GM23338 (cell line): ENCODE results near the gene DNASE1L1. TPM values are rescaled to one million over a fixed set of nuclear protein-coding genes. Genes with fewer than 3 reads are reported as not detected.
"Not testable (repeated sequence)": the region's sequence is repeated elsewhere in the genome, so short reads cannot be mapped to it uniquely, and the experiment has no call there.

Experiments used
- ATAC-seq: fragments of 200-7000 bp; cut with Tn5 transposase; 3 replicates; pipeline ENCODE4 v1.9.1; 2020
- DNase-seq: peaks from one replicate; pipeline ENCODE4 v3.0.0-alpha.2; 2015; ENCODE audit warnings: low spot score
- H2AFZ ChIP-seq: fragments of 200-600 bp; sonication (generic); 2 replicates; pipeline ENCODE4 v1.8.0; 2016; ENCODE audit warnings: antibody characterized with exemption, mild to moderate bottlenecking, moderate library complexity
- H3F3A ChIP-seq: fragments of 200-600 bp; sonication (generic); replicated peaks from 2 replicates; pipeline ENCODE4 v1.8.0; 2017; ENCODE audit warnings: antibody characterized with exemption, mixed run types, low read depth
- H3K27ac ChIP-seq: fragments of 200-600 bp; sonication (generic); 2 replicates; pipeline ENCODE4 v1.6.1; 2016; ENCODE audit warnings: low read depth
- H3K27me3 ChIP-seq: fragments of 200-600 bp; sonication (generic); 2 replicates; pipeline ENCODE4 v1.8.0; 2016; ENCODE audit warnings: mild to moderate bottlenecking, mixed run types, moderate library complexity; ENCODE audit not compliant: insufficient read depth
- H3K36me3 ChIP-seq: fragments of 200-600 bp; sonication (generic); 2 replicates; pipeline ENCODE4 v1.8.0; 2016; ENCODE audit warnings: mild to moderate bottlenecking; ENCODE audit not compliant: insufficient read depth
- H3K4me1 ChIP-seq: fragments of 200-600 bp; sonication (generic); 2 replicates; pipeline ENCODE4 v1.8.0; 2016; ENCODE audit warnings: mild to moderate bottlenecking, moderate library complexity; ENCODE audit not compliant: insufficient read depth
- H3K4me2 ChIP-seq: fragments of 200-600 bp; sonication (generic); 2 replicates; pipeline ENCODE4 v1.7.1; 2017; ENCODE audit warnings: mixed run types
- H3K4me3 ChIP-seq: fragments of 200-600 bp; sonication (generic); 2 replicates; pipeline ENCODE4 v1.6.1; 2016; ENCODE audit warnings: mixed run types
- H3K79me2 ChIP-seq: fragments of 200-600 bp; sonication (generic); replicated peaks from 2 replicates; pipeline ENCODE4 v1.8.0; 2017; ENCODE audit warnings: mild to moderate bottlenecking; ENCODE audit not compliant: insufficient read depth
- H3K9me2 ChIP-seq: fragments of 200-600 bp; sonication (generic); 2 replicates; pipeline ENCODE4 v1.8.0; 2017; ENCODE audit not compliant: insufficient read depth
- H4K20me1 ChIP-seq: fragments of 200-600 bp; sonication (generic); replicated peaks from 2 replicates; pipeline ENCODE4 v1.8.0; 2017; ENCODE audit warnings: mild to moderate bottlenecking; ENCODE audit not compliant: insufficient read depth
- H3K27ac Mint-ChIP-seq: 2 replicates; pipeline ENCODE4 v1.8.0; 2020; ENCODE audit warnings: inconsistent platforms, mild to moderate bottlenecking, moderate library complexity, mixed read lengths
- H3K27me3 Mint-ChIP-seq: 3 replicates; pipeline ENCODE4 v1.8.0; 2022; ENCODE audit warnings: low read depth, mild to moderate bottlenecking, moderate library complexity, mixed read lengths, inconsistent platforms; ENCODE audit not compliant: insufficient read depth, poor library complexity
- H3K36me3 Mint-ChIP-seq: 3 replicates; pipeline ENCODE4 v1.8.0; 2021; ENCODE audit warnings: low read depth, mild to moderate bottlenecking, inconsistent platforms, moderate library complexity, mixed read lengths
- H3K4me1 Mint-ChIP-seq: 3 replicates; pipeline ENCODE4 v1.8.0; 2020; ENCODE audit warnings: mild to moderate bottlenecking, inconsistent platforms, mixed read lengths
- H3K4me3 Mint-ChIP-seq: 3 replicates; pipeline ENCODE4 v1.8.0; 2021; ENCODE audit warnings: moderate library complexity, mild to moderate bottlenecking, inconsistent platforms, mixed read lengths
- H3K9me3 Mint-ChIP-seq: 3 replicates; pipeline ENCODE4 v1.8.0; 2020; ENCODE audit warnings: moderate library complexity, mild to moderate bottlenecking, inconsistent platforms, mixed read lengths
- POLR2AphosphoS5 ChIP-seq: IDR thresholded peaks from 2 replicates; pipeline ENCODE4 v1.6.1; 2016; ENCODE audit warnings: antibody characterized with exemption, low read depth
- ZNF331 ChIP-seq: fragments of 250-450 bp; sonication (Bioruptor Pico); IDR thresholded peaks from 2 replicates; pipeline ENCODE4 v1.5.0; 2020; ENCODE audit warnings: low read depth, mild to moderate bottlenecking, moderate library complexity
- polyA plus RNA-seq: library from polyadenylated mRNA; unstranded; fragments of >200 nt; fragmentation: Nextera tagmentation; extraction: Ambion mirVana; gene quantifications from 2 replicates; pipeline ENCODE4 v1.2.1, GENCODE V29; 2016
- total RNA-seq: library from RNA; depleted of rRNA; stranded (reverse); fragments of >200 nt; shearing (Covaris generic); gene quantifications from 2 replicates; pipeline ENCODE4 v1.2.3, GENCODE V29; 2014

The DNASE1L1 gene
- total and polyA plus RNA-seq, 2 experiments from 2014 or later, result 3.3 to 16.1 TPM

DNA sequence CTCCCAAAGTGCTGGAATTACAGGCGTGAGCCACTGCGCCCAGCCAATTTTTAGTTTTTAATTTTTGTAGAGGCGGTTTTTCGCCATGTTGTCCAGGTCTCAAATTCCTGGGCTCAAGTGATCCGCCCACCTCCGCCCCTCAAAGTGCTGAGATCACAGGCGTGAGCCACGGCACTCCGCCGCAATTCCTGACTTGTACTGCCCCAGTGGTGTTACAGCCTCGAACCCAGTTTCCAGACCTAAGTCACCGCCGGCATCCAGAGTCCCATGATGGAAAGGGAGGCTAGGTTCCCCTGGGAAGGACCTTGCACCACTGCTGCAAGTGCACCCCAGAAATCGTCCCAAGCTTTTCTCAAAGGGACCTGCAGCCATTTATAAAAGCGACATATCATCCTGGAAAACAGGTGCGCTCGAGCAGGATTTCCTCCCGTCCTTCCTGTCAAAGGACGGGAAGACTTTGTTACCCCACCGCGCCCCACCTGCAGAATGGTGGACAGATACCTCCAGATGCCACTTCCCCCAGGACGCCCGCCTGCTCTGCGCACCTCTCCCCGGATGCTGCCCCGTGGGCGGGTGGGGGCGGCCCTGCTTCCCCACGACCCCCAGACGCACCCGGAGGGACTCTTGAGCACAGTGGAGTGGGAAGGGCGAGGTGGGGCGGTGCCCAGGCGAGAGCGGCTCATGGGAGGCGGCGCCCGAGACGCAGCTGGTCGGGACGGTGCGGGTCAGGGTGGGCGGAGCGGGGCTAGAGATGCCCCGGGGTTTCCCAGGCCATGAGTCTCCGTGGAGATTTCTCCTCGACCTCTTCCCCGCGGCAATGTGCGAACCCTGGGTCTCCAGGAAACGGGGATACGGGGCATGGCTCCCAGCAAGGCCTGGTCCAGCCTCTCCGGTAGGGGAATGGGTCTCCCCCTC, 11.8 kb downstream of the DNASE1L1 start:
- peaks cover 31% of the 10 kb centered on the region for H3K27me3 Mint-ChIP-seq
- H3K4me3 ChIP-seq, result peak overlapping the region; percentile 85
- peaks cover 21% of the 10 kb centered on the region for H3F3A ChIP-seq
- peaks cover 13% of the 10 kb centered on the region; the same call in 2 of the 3 replicates for H3K4me1 Mint-ChIP-seq
- H3K9me2 ChIP-seq, result no peaks in the 10 kb centered on the region
- H3K27ac ChIP-seq, result peak overlapping the region; percentile 96
- H3K4me3 Mint-ChIP-seq, result peak overlapping the region; percentile 100
- DNase-seq (peak; percentile 57), ATAC-seq (peak; percentile 62)
- peaks cover 6% of the 10 kb centered on the region; the same call in 1 of the 2 replicates for H3K4me1 ChIP-seq
- TF ChIP-seq POLR2AphosphoS5 (peak; percentile 40), ZNF331 (CRISPR knock-in tag) (no peak)
- peaks cover 9% of the 10 kb centered on the region; the same call in 1 of the 3 replicates for H3K9me3 Mint-ChIP-seq
- H3K79me2 ChIP-seq, result peaks cover 17% of the 10 kb centered on the region
- H3K27ac Mint-ChIP-seq, result peak overlapping the region; percentile 100
- H2AFZ ChIP-seq, result no peak overlapping the region
- H3K27me3 ChIP-seq, result no peaks in the 10 kb centered on the region
- no peaks in the 10 kb centered on the region for H4K20me1 ChIP-seq
- H3K36me3 Mint-ChIP-seq, result peaks cover 36% of the 10 kb centered on the region
- peaks cover 4% of the 10 kb centered on the region; the same call in 1 of the 2 replicates for H3K36me3 ChIP-seq
- H3K4me2 ChIP-seq, result peak overlapping the region; percentile 78

DNA sequence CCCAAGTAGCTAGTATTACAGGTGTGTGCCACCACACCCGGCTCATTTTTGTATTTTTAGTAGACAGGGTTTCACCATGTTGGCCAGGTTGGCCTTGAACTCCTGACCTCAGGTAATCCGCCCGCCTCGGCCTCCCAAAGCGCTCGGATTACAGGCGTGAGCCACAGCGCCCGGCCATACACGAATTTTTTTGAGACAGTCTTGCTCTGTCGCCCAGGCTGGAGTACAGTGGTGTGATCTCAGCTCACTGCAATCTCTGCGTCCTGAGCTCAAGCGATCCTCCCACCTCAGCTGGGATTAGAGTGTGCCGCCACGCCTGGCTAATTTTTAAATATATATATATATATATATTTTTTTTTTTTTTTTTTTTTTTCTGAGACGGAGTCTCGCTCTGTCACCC, 12.7 kb downstream of the DNASE1L1 start:
- H2AFZ ChIP-seq, H3K27ac Mint-ChIP-seq, H3K36me3 ChIP-seq, H3K4me2 ChIP-seq, H3K27me3 ChIP-seq, H3K9me2 ChIP-seq, ATAC-seq, H3K27ac ChIP-seq, DNase-seq, H3K9me3 Mint-ChIP-seq, H3K4me1 ChIP-seq, H4K20me1 ChIP-seq: not testable (repeated sequence)
- Mint-ChIP-seq H3K4me3 (peak overlapping the region; percentile 100; the same call in 1 of the 3 replicates), H3K27me3 (peaks cover 28% of the 10 kb centered on the region), H3K36me3 (peaks cover 34% of the 10 kb centered on the region), H3K4me1 (peaks cover 13% of the 10 kb centered on the region; the same call in 2 of the 3 replicates)
- Histone ChIP-seq H3F3A (peaks cover 21% of the 10 kb centered on the region), H3K4me3 (peak overlapping the region; percentile 85; the same call in 1 of the 2 replicates), H3K79me2 (peaks cover 17% of the 10 kb centered on the region)

DNA sequence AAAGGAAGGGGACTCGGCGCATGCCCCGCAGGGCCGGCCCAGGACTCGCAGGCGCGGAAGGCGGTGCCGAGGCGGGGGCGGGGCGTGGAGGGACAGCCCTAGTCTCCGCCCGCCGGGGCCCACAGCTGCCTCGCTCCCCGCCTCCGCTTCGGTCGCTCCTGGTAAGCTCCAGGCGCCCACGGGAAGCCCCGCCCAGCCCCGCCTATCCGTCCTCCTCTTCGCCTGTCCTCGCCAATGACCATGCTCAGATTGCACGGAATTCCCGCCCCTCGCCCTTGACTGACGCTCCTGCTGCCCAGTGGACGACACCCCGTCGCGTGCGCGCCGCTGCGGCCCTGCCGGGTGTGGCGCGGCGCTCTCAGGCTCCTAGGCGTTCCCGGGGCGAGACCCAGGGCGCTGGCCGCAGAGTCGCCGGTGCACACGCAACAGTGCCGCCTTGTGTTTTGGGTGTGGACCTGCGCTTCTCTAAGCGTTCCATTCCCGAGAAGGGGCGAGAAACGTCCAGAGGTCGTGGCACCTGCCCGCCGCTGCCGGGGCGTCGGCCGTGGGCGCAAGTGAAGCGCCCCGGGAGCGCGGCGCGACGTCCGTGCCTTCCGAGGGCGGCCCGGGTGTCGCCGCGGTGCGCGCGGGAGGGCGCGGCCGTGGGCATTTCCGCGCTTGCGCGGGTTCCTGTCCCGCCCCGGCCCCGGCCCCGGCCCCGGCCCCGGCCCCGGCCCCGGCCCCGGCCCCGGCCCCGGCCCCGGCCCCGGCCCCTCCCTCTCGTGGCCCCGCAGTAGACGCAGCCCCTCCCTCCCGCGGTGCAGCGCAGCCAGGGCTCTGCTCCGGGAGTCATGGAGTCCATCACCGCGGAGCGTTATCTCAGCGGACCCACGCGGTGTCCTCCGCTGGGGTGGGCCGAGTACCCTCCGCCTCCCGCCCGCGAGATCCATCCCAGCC, 19.0 kb downstream of the DNASE1L1 start:
- H3K27ac Mint-ChIP-seq, H3K4me3 ChIP-seq, H3K27ac ChIP-seq, H3K4me1 ChIP-seq, H3K79me2 ChIP-seq, H4K20me1 ChIP-seq, H3K4me1 Mint-ChIP-seq, H2AFZ ChIP-seq, H3K27me3 Mint-ChIP-seq, H3F3A ChIP-seq, H3K27me3 ChIP-seq, H3K4me3 Mint-ChIP-seq, H3K36me3 ChIP-seq, H3K4me2 ChIP-seq, H3K36me3 Mint-ChIP-seq, DNase-seq, H3K9me2 ChIP-seq, H3K9me3 Mint-ChIP-seq: not testable (repeated sequence)
- ATAC-seq, result peak; percentile 70

DNA sequence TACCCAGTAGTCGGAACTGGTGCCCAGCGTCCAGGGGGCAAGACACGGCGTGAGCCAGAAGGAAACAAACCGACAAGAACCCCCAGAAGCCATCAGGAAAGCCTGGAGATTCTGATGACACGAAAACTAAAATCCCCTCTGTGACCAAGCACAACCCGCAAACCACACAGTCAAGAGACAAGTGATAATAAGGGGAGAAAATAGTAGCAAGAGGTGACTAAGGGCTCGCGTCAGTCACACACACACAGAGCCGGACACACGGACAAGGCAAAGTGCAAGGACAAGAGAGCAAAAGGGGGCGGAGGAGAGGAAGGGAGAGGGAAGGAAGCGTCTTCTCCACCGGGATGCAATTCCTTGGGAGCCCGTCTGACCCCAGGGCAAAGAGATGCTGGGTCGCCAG, 20.4 kb downstream of the DNASE1L1 start:
- not testable (repeated sequence) for DNase-seq, H3K4me1 ChIP-seq, H3K9me3 Mint-ChIP-seq, H3K36me3 Mint-ChIP-seq, H3K4me3 Mint-ChIP-seq, H3F3A ChIP-seq, H3K9me2 ChIP-seq, H2AFZ ChIP-seq, H3K4me3 ChIP-seq, H3K27ac Mint-ChIP-seq, H3K79me2 ChIP-seq, H3K27me3 Mint-ChIP-seq, H3K4me2 ChIP-seq, H3K27me3 ChIP-seq, H3K4me1 Mint-ChIP-seq, H3K27ac ChIP-seq, H3K36me3 ChIP-seq, H4K20me1 ChIP-seq
- peak; percentile 1; the same call in 1 of the 3 replicates for ATAC-seq

DNA sequence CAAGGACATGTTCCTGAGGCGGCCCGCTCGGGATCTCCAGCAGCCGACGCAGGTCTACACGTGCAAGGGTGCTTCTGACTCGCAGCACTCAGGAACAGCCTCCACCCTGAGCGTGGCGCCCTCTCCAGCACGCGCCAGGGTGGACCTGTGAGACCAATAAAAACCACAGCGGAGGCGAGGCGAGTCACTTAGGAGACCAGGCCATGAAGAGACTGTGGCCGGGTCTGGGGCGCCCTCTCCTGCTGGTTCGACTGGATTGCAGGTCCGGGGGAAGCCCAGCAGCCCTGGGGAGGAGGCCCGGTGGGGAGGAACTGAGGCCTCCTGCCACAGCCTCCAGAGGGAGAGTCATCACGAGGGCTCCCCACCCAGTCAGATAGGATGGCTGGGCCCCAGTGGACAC, 21.0 kb downstream of the DNASE1L1 start:
- H4K20me1 ChIP-seq, DNase-seq, H3K36me3 Mint-ChIP-seq, H3K27me3 Mint-ChIP-seq, H3K4me3 ChIP-seq, H3F3A ChIP-seq, H3K9me2 ChIP-seq, H3K27me3 ChIP-seq, H3K4me3 Mint-ChIP-seq, H3K79me2 ChIP-seq, H3K9me3 Mint-ChIP-seq, H3K4me1 Mint-ChIP-seq, H3K4me1 ChIP-seq, H3K36me3 ChIP-seq, H2AFZ ChIP-seq, H3K27ac Mint-ChIP-seq, H3K4me2 ChIP-seq, H3K27ac ChIP-seq: not testable (repeated sequence)
- peak; percentile 20 for ATAC-seq
